ENCODE results near the gene DDX51. TPM values are rescaled to one million over a fixed set of nuclear protein-coding genes. Genes with fewer than 3 reads are reported as not detected.

Gene DDX51
- total and polyA plus RNA-seq, 2 of the 4 experiments (the other 2 are of a cell fraction): 3.8 to 14.5 TPM

DNA sequence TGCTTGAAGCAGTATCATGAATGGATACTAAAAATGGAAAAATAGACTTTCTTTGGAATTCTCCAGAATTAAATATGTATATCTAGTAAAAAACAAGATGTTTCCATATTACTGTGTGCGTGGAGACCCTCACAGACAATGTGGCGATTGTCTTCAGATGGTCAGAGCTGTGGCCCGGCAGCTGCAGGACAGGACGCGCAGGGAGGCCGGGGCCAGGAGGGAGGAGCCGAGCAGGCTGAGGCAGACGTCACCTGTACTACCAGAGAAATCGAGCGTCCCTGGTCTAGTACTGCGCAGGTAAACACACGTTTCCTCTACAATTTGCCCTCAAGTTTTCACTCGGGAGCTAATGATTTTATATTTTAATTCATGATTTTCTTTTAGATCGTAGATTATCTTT lies 22.8 kb downstream of the DDX51 start:
- no peak overlapping the region for H3K4ac ChIP-seq (ENCODE audit: low read depth, low read length)
- H3K4me1 ChIP-seq (ENCODE audit: control insufficient read depth, insufficient read depth, low read length): no peaks in the 10 kb centered on the region
- no peak overlapping the region for H3K18ac ChIP-seq (ENCODE audit: low read depth, low read length)
- H3K4me2 ChIP-seq (ENCODE audit: low read depth, low read length): no peak overlapping the region
- H2AK5ac ChIP-seq (ENCODE audit: low read depth, low read length): no peak overlapping the region
- no peak overlapping the region for H4K5ac ChIP-seq (ENCODE audit: low read depth, low read length)
- in situ Hi-C loops (cut with MboI; ENCODE audit: low sequenced_read_pairs) (no loop called here), dilution Hi-C loops (cut with HindIII; ENCODE audit: low sequenced_read_pairs, unreplicated experiment) (no loop called here), intact Hi-C loops (cut with micrococcal nuclease) (no loop called here)
- no peak overlapping the region for H2BK120ac ChIP-seq (ENCODE audit: low read depth, low read length)
- no peak overlapping the region for H4K91ac ChIP-seq (ENCODE audit: insufficient read depth, low read depth, low read length)
- H2AFZ ChIP-seq (replicated peaks; ENCODE audit: low read length, poor library complexity): no peak overlapping the region
- no peak overlapping the region for H3K14ac ChIP-seq (replicated peaks; ENCODE audit: low read depth, low read length)
- no peak overlapping the region for H4K8ac ChIP-seq (ENCODE audit: low read depth in 2 of 2, low read length in 2 of 2)
- H3K36me3 ChIP-seq (ENCODE audit: control insufficient read depth, insufficient read depth, low read length): peaks cover 41% of the 10 kb centered on the region
- ChIA-PET POLR2A (ENCODE audit: unreplicated experiment) (no interaction called here), CTCF (no interaction called here)
- WGBS, 2 experiments (ENCODE audit: extremely low coverage in 2 of 2, insufficient read length in 1 of 2): 94% methylated on average over 6 of the region's 14 CpGs; no CpG with 5 or more reads in 1 of the 2 experiments
- no peak overlapping the region for H3K23ac ChIP-seq (ENCODE audit: low read depth, low read length)
- H3K9ac ChIP-seq (ENCODE audit: low read depth, low read length): no peak overlapping the region
- no peak overlapping the region for H3K56ac ChIP-seq (ENCODE audit: extremely low read depth, insufficient read depth, low read length)
- no peaks in the 10 kb centered on the region for H3K9me3 ChIP-seq (ENCODE audit: control insufficient read depth, insufficient read depth, low read length)
- TF ChIP-seq RCOR1 (IDR thresholded peaks at IDR 0.05; ENCODE audit: insufficient replicate concordance, low read length) (no peak), MAZ (IDR thresholded peaks at IDR 0.05; ENCODE audit: borderline replicate concordance, low read depth, low read length) (no peak), FOS (IDR thresholded peaks at IDR 0.05; ENCODE audit: low read depth, low read length) (no peak), NFE2L2 (IDR thresholded peaks at IDR 0.05; ENCODE audit: low read depth, low read length) (no peak), MXI1 (IDR thresholded peaks at IDR 0.05; ENCODE audit: borderline replicate concordance, low read depth, low read length) (no peak), RAD21 (IDR thresholded peaks at IDR 0.05; ENCODE audit: low read length) (no peak), SMC3 (IDR thresholded peaks at IDR 0.05; ENCODE audit: low read depth, low read length) (no peak), CEBPB (IDR thresholded peaks at IDR 0.05; ENCODE audit: low read depth, low read length) (no peak), CHD1 (IDR thresholded peaks at IDR 0.05; ENCODE audit: low read depth, low read length) (no peak), RFX5 (IDR thresholded peaks at IDR 0.05; ENCODE audit: low read depth, low read length) (no peak), BHLHE40 (IDR thresholded peaks at IDR 0.05; ENCODE audit: low read depth, low read length) (no peak), POLR2A (IDR thresholded peaks at IDR 0.05; ENCODE audit: low read depth, low read length) (no peak), MAFK (IDR thresholded peaks at IDR 0.05; ENCODE audit: low read depth, low read length) (no peak)
- TF ChIP-seq, protein P1, sequence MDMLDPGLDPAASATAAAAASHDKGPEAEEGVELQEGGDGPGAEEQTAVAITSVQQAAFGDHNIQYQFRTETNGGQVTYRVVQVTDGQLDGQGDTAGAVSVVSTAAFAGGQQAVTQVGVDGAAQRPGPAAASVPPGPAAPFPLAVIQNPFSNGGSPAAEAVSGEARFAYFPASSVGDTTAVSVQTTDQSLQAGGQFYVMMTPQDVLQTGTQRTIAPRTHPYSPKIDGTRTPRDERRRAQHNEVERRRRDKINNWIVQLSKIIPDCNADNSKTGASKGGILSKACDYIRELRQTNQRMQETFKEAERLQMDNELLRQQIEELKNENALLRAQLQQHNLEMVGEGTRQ (IDR thresholded peaks at IDR 0.05; ENCODE audit: low read depth, low read length): no peak
- TF ChIP-seq, protein P2, sequence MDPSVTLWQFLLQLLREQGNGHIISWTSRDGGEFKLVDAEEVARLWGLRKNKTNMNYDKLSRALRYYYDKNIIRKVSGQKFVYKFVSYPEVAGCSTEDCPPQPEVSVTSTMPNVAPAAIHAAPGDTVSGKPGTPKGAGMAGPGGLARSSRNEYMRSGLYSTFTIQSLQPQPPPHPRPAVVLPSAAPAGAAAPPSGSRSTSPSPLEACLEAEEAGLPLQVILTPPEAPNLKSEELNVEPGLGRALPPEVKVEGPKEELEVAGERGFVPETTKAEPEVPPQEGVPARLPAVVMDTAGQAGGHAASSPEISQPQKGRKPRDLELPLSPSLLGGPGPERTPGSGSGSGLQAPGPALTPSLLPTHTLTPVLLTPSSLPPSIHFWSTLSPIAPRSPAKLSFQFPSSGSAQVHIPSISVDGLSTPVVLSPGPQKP (IDR thresholded peaks at IDR 0.05; ENCODE audit: borderline replicate concordance, low read depth, low read length): no peak
- TF ChIP-seq, protein P3, sequence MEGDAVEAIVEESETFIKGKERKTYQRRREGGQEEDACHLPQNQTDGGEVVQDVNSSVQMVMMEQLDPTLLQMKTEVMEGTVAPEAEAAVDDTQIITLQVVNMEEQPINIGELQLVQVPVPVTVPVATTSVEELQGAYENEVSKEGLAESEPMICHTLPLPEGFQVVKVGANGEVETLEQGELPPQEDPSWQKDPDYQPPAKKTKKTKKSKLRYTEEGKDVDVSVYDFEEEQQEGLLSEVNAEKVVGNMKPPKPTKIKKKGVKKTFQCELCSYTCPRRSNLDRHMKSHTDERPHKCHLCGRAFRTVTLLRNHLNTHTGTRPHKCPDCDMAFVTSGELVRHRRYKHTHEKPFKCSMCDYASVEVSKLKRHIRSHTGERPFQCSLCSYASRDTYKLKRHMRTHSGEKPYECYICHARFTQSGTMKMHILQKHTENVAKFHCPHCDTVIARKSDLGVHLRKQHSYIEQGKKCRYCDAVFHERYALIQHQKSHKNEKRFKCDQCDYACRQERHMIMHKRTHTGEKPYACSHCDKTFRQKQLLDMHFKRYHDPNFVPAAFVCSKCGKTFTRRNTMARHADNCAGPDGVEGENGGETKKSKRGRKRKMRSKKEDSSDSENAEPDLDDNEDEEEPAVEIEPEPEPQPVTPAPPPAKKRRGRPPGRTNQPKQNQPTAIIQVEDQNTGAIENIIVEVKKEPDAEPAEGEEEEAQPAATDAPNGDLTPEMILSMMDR (conservative IDR thresholded peaks at IDR 0.05; ENCODE audit: low read depth, low read length): no peak
- H4K20me1 ChIP-seq (ENCODE audit: insufficient read depth, low read length): no peaks in the 10 kb centered on the region
- H2BK15ac ChIP-seq (ENCODE audit: low read depth, low read length): no peak overlapping the region
- no peak for DNase-seq
- no peaks in the 10 kb centered on the region for H3K79me1 ChIP-seq (ENCODE audit: low read depth in 1 of 2, low read length in 2 of 2)
- H3K27ac ChIP-seq (ENCODE audit: insufficient read depth, low read length): no peak overlapping the region
- H3K4me3 ChIP-seq (ENCODE audit: insufficient read depth, low read depth, low read length): no peak overlapping the region
- BruUV-seq (replicated peaks): no TSS peak
- no peaks in the 10 kb centered on the region for H3K9me1 ChIP-seq (ENCODE audit: insufficient read depth, low read length)
- no peak overlapping the region for H2BK20ac ChIP-seq (ENCODE audit: low read depth, low read length)
- ATAC-seq (ENCODE audit: low read depth): no peak
- H3K27me3 ChIP-seq (ENCODE audit: control insufficient read depth, insufficient read depth, low read length): no peaks in the 10 kb centered on the region
- H2BK5ac ChIP-seq (ENCODE audit: low read depth, low read length, poor library complexity, severe bottlenecking): no peak overlapping the region
- H2AK9ac ChIP-seq (replicated peaks; ENCODE audit: low read depth, low read length, poor library complexity): no peak overlapping the region
